ENCODE data around the gene FHAD1. TPM values are rescaled to one million over a fixed set of nuclear protein-coding genes. Genes with fewer than 3 reads are reported as not detected.

FHAD1 gene
- total RNA-seq, 1 donor from 2014 or later, result not detected

DNA sequence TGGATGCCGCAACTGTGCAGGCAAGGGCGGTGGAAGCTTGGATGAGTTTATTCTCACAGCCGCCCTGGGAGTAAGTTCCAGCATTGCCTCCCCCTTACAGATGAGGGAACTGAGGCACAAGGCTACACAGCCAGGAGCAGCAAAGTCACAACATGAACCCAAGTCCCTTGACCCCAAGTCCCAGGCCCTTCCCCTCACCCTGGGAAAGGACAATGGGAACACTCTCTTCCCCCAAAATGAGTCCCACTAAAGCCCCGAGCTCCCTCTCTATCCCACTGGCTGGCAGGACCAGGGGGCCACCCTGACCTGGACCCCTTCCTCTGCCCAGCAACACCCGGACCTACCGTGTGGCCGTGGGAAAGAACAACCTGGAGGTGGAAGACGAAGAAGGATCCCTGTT lies 195.1 kb downstream of the FHAD1 start:
- Mint-ChIP-seq H3K36me3 (ENCODE audit: unreplicated experiment) (no peaks in the 10 kb centered on the region), H3K4me1 (ENCODE audit: unreplicated experiment) (no peaks in the 10 kb centered on the region), H3K27me3 (ENCODE audit: unreplicated experiment) (peaks cover 5% of the 10 kb centered on the region), H3K4me3 (ENCODE audit: unreplicated experiment) (no peak overlapping the region), H3K27ac (ENCODE audit: unreplicated experiment) (no peak overlapping the region), H3K9me3 (ENCODE audit: unreplicated experiment) (no peaks in the 10 kb centered on the region)
- DNase-seq (ENCODE audit: extremely low spot score, unreplicated experiment), result no peak
- TF ChIP-seq, protein P1, sequence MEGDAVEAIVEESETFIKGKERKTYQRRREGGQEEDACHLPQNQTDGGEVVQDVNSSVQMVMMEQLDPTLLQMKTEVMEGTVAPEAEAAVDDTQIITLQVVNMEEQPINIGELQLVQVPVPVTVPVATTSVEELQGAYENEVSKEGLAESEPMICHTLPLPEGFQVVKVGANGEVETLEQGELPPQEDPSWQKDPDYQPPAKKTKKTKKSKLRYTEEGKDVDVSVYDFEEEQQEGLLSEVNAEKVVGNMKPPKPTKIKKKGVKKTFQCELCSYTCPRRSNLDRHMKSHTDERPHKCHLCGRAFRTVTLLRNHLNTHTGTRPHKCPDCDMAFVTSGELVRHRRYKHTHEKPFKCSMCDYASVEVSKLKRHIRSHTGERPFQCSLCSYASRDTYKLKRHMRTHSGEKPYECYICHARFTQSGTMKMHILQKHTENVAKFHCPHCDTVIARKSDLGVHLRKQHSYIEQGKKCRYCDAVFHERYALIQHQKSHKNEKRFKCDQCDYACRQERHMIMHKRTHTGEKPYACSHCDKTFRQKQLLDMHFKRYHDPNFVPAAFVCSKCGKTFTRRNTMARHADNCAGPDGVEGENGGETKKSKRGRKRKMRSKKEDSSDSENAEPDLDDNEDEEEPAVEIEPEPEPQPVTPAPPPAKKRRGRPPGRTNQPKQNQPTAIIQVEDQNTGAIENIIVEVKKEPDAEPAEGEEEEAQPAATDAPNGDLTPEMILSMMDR (IDR thresholded peaks at IDR 0.05), result no peak

DNA sequence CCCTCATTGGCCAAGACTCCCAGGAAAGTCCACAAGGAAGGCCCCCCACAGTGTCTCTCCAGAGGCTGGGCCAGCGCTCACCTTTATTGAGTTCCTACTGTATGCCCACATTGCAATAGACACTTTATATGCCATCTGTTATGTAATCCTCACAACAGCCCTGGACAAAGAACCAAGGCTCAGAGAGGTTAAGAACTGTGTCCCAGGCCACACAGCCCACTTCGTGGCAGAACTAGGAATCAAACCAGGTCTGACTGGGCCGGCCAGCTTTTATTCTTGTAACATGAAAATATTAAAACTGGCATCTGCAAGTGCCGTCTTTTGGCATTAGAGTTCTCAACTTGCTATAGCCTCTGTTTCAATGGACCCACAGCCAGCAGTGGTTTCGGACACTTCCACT lies 195.7 kb downstream of the FHAD1 start:
- Mint-ChIP-seq H3K4me1 (ENCODE audit: unreplicated experiment) (no peaks in the 10 kb centered on the region), H3K27me3 (ENCODE audit: unreplicated experiment) (peaks cover 5% of the 10 kb centered on the region), H3K9me3 (ENCODE audit: unreplicated experiment) (no peaks in the 10 kb centered on the region), H3K36me3 (ENCODE audit: unreplicated experiment) (no peaks in the 10 kb centered on the region), H3K4me3 (ENCODE audit: unreplicated experiment) (no peak overlapping the region), H3K27ac (ENCODE audit: unreplicated experiment) (no peak overlapping the region)
- TF ChIP-seq, protein P1 (IDR thresholded peaks at IDR 0.05), result no peak
- no peak for DNase-seq (ENCODE audit: extremely low spot score, unreplicated experiment)

DNA sequence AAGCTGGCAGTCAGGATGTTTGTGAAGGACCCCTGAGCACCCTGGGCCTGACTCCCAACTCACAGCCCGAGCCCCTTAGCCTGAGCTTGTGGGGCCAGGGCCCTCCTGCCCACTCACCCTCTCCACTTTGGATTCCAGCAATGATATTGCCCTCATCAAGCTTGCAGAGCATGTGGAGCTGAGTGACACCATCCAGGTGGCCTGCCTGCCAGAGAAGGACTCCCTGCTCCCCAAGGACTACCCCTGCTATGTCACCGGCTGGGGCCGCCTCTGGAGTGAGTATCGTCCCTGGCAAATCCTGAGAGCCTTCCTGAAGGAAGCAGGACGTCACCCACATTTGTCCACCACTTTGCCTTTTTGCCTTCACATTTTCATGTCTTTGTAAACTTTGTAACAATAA lies 196.3 kb downstream of the FHAD1 start:
- H3K27me3 Mint-ChIP-seq (ENCODE audit: unreplicated experiment), result peaks cover 5% of the 10 kb centered on the region
- H3K9me3 Mint-ChIP-seq (ENCODE audit: unreplicated experiment), result no peaks in the 10 kb centered on the region
- no peaks in the 10 kb centered on the region for H3K36me3 Mint-ChIP-seq (ENCODE audit: unreplicated experiment)
- no peak for DNase-seq (ENCODE audit: extremely low spot score, unreplicated experiment)
- no peaks in the 10 kb centered on the region for H3K4me1 Mint-ChIP-seq (ENCODE audit: unreplicated experiment)
- H3K27ac Mint-ChIP-seq (ENCODE audit: unreplicated experiment), result no peak overlapping the region
- no peak overlapping the region for H3K4me3 Mint-ChIP-seq (ENCODE audit: unreplicated experiment)
- TF ChIP-seq, protein P1 (IDR thresholded peaks at IDR 0.05), result no peak

DNA sequence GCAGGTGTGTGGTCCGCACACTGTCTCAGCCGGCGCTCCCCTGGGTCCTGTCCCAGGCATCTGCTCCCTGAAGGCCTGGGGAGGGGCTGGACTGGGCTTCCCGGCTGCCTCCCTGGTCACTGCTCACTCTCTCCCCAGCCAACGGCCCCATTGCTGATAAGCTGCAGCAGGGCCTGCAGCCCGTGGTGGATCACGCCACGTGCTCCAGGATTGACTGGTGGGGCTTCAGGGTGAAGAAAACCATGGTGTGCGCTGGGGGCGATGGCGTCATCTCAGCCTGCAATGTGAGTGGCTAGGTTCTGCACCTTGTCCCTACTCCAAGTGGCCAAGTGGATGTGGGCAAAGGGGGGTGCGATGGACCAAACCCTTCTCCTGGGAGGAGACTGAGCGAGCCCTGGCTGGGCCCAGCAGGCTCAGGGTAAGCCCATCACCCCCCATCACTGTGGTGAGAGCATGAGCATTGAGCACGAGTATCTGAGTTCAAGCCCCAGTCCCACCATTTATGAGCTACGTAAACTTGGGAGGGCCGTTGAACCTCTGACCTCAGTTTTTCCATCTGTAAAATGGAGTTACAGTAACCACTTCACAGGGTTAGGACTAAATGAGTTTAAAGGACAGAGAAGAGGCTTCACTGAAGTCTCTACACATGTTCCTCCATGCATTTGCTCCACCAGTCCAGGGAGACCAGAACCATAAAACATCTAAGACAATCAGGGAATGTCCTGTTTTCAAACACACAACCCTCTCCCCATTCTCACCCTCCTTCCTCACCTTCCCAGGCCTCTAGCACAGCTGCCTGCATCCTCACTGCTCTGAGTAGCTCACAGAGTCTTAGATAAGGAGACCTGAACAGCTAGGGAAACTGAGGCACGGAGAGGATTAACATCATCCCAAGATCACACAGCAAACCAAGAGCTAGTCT lies 197.7 kb downstream of the FHAD1 start:
- H3K4me1 Mint-ChIP-seq (ENCODE audit: unreplicated experiment), result no peaks in the 10 kb centered on the region
- no peaks in the 10 kb centered on the region for H3K36me3 Mint-ChIP-seq (ENCODE audit: unreplicated experiment)
- DNase-seq (ENCODE audit: extremely low spot score, unreplicated experiment), result no peak
- TF ChIP-seq, protein P1 (IDR thresholded peaks at IDR 0.05), result no peak
- H3K4me3 Mint-ChIP-seq (ENCODE audit: unreplicated experiment), result no peak overlapping the region
- peaks cover 5% of the 10 kb centered on the region for H3K27me3 Mint-ChIP-seq (ENCODE audit: unreplicated experiment)
- H3K27ac Mint-ChIP-seq (ENCODE audit: unreplicated experiment), result no peak overlapping the region
- H3K9me3 Mint-ChIP-seq (ENCODE audit: unreplicated experiment), result no peaks in the 10 kb centered on the region

DNA sequence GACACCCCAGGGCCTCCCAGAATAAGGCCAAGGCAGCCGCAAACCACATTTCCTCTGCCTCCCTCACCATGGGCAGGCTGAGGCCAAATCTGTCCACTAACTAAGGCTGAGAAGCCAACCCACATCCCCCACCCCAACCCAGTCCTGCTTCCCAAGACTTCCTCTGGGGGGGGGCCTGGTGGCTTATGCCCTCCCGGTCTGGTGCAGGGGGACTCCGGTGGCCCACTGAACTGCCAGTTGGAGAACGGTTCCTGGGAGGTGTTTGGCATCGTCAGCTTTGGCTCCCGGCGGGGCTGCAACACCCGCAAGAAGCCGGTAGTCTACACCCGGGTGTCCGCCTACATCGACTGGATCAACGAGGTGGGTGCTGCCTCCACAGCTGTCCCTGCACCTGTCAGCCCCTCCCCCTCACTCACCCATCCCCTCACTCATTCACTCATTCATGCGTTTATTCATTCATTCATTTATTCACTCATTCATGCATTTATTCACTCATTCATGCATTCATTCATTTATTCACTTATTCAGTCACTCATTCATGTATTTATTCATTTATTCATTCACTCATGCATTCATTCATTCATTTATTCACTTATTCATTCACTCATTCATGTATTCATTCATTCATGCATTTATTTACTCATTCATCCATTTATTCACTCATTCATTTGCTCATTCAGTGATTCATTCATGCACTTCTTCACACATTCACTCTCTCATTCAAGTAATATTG lies 198.5 kb downstream of the FHAD1 start:
- TF ChIP-seq, protein P1 (IDR thresholded peaks at IDR 0.05), result no peak
- no peak for DNase-seq (ENCODE audit: extremely low spot score, unreplicated experiment)
- Mint-ChIP-seq H3K36me3 (ENCODE audit: unreplicated experiment) (no peaks in the 10 kb centered on the region), H3K4me1 (ENCODE audit: unreplicated experiment) (no peaks in the 10 kb centered on the region), H3K4me3 (ENCODE audit: unreplicated experiment) (no peak overlapping the region), H3K27ac (ENCODE audit: unreplicated experiment) (no peak overlapping the region), H3K27me3 (ENCODE audit: unreplicated experiment) (peaks cover 5% of the 10 kb centered on the region), H3K9me3 (ENCODE audit: unreplicated experiment) (no peaks in the 10 kb centered on the region)
